ENCODE results near the gene TMEM163.
"Not testable (repeated sequence)": the region's sequence is repeated elsewhere in the genome, so short reads cannot be mapped to it uniquely, and the experiment has no call there.

Gene TMEM163

GRCh38 chr2:134512734-134513464 lies 205.9 kb downstream of the TMEM163 start:
- DNase-seq, result no peak

- DNase-seq, result no peak
These were observed 210.4 kb downstream of the TMEM163 start for GRCh38 chr2:134508391-134508790.

DNA sequence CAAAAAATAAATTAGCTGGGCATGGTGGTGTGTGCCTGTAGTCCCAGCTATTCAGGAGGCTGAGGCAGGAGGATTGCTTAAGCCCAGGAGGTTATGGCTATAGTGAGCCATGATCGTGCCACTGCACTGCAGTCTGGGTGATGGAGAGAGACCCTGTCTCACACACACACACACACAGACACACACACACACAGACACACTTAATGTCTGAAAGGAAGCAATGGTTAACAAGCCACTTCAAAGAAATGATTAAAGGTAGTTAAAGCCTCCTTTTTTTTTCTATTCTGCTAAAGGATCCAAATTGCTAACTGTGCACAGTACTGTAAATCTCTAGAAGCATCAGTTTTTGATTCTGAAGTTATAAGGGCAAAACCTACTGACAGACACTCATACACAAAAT lies 211.1 kb downstream of the TMEM163 start:
- no peak for DNase-seq

- not testable (repeated sequence) for DNase-seq
These were observed 211.6 kb downstream of the TMEM163 start for GRCh38 chr2:134507159-134507558.

DNA sequence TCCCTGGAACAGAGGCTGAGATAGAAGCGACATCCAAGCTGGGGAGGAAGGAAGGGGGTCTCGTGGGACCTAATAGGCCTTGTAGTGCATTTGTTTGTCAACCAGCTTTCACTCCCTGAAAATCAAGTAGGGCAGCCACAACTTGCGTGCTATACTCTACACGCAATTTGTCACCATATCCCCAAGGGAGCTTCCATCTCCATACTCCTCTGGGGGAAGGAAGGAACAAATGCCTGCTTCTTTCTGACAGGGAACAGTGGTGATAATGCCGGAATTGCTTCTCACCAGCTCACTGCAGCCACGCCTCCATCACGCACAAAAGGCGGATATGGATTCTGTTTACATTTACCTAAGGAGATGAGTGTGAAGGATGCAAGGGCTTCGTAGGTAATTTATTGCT lies 213.4 kb downstream of the TMEM163 start:
- DNase-seq, result no peak

DNA sequence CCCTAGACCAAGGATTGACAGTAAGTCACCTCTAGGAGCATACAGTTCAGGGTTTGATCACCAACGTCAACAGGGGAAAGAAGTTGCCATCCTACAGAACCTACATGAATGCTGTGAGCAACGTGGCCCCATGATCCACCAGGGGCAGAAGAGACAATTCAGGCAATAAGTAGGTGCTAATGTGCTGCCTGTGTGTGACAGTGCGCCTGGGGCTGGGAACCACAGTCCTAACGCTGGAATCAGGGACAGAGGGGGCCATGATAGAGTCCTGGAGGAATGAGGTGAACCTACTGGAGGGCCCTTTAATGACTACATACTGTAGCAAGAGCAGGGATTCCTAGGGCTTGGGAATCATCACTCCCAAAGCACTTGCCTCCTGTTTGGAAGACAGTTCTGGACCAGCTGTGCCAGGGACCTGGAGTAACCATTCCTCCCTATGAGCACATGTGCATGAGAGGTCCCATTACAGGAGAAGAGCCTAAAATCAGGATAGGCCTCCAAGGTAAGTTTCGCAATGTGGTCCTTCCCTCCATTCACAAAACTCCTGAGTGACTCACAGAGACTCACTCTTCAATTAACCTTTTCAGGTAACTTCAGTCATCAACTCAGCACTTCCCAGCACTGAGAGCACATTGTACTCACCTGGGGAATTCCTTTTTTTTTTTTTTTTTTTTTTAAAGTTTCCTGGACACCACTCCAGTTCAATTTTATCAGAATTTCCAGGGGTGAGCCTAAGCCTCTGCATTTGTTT lies 214.0 kb downstream of the TMEM163 start:
- no peak for DNase-seq

DNA sequence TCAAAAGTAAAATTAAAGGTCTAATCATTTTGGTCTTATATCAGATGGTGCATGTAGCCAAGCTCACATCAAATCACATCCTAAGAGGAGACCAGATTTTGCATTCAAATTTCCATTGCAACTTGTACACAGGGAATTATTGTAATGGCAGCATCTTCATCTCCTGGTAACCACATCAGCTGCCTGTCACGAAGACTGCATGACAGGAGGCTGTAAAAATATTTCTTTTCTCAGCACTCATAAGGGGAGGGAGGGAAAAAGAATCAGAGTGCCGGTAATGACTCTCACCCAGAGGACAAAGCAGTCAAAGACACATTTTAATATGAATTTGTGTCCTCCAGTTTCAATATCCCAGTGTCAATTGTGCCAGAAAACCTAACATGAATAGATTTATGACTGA lies 216.7 kb downstream of the TMEM163 start:
- no peak for DNase-seq

DNA sequence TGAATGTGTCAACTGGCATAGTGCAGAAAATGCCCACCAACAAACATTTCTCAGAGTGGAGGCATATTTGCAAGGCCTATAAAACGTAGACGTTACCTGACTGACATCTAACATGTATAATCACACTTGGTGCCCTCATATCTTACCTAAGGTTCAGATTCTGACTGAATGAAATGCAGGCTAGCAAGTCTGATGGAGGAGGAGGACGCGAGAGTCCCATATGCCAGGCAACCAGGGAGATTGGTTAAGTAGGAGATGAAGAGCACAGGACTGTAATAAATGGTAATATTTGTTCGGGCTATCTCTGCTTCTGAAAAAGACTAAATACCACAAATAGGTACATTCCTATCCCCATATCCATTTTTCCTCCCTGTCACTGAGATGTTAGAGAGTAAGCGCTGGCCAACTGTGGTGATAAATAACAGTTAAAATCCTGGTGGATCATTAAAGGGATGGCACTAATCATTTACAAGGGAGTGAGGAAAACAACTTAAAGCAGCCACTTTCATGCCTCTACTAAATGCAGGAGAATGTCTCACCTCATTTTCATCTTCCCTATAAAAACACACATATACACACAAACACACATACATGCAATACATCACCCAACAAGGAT lies 217.2 kb downstream of the TMEM163 start:
- no peak for DNase-seq

DNA sequence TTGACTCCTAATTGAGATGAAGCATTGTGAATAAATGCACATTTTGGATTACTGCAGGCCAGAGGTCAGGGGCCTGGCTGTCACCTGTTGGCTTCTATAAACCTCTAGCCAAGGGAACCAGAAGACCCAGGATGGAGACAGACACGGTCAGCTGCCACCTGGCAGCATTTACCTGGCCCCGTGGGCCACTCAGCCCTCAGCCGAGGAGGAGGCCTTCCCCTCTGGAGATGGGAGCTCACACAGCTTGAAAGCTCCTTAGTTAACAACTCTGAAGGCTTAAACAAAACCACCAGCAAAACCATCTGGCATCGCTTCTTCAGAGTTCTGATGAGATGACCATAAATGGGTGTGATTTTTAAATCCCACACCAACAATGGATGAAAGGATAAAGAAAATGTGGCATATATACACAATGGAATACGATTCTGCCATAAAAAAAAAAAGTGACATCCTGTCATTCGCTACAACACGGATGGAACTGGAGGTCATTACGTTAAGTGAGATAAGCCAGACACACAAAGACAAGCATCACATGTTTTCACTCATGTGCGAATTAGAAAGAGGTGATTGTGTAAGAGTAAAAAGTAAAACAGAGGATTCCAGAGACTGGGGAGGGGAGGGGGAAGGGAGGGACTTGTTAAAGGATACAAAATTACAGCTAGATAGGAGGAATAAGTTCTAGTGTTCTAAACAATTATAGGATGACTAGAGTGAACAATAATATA lies 218.4 kb downstream of the TMEM163 start:
- DNase-seq, result no peak

DNA sequence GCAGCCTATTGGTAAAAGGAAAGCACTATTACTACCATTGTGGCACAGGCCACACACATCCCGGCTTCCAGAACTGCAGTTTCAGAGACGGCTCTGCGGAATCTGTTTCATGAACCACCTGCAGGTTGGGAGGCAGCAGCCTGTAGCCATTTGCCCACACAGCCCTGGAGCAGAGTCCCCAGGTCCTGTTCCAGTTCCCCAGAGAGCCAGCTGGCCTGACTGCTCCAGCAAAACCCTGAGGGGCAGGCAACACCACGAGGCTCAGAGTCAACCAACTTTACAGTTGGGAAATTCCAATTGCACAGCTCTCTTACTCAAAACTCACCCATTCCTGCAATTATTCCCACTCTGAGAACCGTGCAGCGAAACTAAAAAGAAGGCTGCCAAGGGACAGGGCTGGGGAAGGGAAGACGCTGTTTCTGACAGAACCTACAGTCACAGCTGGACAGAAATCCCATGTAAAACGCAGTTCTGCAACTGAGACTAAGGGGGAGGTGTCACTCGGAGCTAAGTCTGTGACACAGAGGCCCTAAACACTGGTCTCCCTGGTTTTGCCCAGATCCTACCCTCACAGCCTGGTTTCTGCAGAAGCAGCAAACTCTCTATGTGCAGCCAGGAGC lies 219.4 kb downstream of the TMEM163 start:
- no peak for DNase-seq

DNA sequence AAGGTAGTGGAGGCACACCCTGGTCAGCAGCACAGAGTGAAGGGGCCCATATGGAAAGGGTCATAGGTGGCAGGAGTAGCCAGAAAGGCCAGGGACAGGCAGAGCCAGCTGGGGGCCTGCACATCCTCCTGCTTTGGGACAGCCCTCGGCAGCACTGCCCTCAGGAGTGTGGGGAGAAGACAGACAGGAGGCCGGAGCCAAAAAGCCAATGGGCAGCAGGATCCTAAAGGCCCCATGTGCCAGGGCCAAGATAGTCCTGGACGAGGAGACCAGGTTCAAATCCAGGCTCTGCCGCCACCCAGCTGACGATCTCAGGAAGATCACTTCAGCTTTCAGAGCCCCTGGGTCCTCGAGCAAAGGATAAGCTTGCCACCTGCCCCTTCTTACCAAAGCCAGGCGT lies 220.1 kb downstream of the TMEM163 start:
- DNase-seq, result no peak

DNA sequence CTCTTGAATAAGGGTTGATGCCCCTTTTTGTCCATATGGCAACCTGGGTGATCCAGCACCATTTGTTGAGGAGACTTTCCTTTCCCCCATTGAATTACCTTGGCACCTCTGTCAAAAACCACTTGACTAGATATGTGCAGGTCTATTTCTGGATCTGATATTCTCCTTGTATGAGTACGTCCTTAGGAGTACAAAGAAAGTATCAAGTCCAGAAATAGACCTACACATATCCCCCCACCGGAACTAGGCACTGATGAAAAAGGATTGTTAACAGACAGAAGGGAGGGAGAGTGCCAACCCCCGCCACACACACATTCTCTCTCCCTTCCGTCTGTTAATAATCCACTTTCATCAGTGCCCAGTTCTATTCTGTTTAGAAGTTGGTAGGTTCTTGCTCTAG lies 225.0 kb downstream of the TMEM163 start:
- DNase-seq, result no peak

- no peak for DNase-seq
These were observed 226.9 kb downstream of the TMEM163 start for GRCh38 chr2:134491771-134492441.

DNA sequence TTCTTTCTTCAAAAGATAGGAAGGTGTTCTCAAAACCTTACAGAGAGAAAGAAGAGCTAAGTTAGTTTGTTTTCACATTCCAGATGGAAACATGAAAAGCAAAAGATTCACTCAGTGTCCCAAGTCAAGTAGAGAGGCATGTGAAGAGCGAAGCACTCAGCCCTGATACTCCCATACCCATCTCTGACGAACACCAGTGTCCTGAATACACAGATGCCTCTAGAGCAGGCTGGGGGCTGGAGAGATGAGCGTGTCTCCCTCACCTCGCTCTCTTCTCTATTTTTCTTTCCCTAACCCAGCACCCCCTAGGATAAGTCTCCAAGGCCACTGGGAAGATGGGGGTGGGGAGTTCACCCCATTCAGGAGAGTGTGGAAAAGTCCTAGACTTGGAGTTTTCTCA lies 227.8 kb downstream of the TMEM163 start:
- DNase-seq, result no peak

DNA sequence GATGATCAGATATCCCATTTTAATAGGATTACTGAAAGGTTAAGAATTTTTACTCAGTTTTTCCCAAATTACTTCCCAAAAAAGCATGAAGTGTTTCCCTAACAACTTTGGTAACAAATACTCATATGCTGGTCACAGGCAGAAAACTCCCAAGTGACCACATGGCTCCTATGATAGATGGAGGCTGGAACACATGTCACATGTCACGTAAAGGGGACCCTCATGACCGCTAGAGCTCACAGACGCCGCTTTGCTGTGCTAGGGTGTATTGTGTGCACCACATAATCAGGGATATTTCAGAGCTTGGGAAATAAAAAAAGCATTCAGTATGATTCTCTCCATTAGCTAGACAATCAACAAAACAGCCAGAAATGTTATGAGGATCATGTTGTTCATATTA lies 228.2 kb downstream of the TMEM163 start:
- no peak for DNase-seq

GRCh38 chr2:134489732-134490384 lies 228.9 kb downstream of the TMEM163 start:
- DNase-seq, result no peak

GRCh38 chr2:134482766-134483340 lies 235.9 kb downstream of the TMEM163 start:
- no peak for DNase-seq

- no peak for DNase-seq
These were observed 236.6 kb downstream of the TMEM163 start for GRCh38 chr2:134482131-134482723.

DNA sequence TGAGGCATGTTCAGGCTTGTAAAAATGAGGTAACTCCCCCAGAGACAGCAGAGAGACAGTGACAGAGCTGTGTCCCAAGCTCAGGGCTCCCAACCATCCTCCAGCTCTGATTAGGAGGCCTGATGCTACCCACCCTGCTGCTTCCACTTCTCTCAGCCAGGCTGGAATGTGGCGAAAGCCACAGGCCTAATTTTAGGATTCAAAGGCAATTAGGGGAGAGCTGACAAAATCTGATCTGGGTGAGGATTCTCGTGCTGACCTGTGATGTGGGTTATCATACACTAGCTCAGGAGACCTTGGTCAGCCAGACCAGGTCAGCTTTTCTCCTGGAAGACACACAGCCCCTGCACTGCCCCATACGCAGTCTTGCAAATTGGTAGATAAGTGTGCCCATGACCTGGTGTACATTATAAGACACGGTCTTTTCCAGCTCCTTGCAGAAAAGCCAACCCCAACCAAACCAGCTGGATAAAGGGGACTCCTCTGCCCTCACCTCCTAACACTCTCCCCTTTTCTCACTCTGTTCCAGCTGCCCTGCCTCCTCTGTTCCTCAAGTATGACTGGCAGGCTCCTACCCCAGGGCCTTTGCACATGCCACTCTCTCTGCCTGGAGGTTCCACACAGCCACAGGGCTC lies 239.0 kb downstream of the TMEM163 start:
- DNase-seq, result no peak

- DNase-seq, result not testable (repeated sequence)
These were observed 241.8 kb downstream of the TMEM163 start for GRCh38 chr2:134476982-134477381.

Measured in T1000 (cell line).